A549 (cell line): ENCODE measurements around the gene TAPBPL.

Source experiments
- CHD2 ChIP-seq: fragments of 150-350 bp; IDR thresholded peaks from 2 replicates; pipeline ENCODE4 v1.6.1; 2014; ENCODE audit warnings: low read length; ENCODE audit not compliant: partially characterized antibody
- CTCF ChIP-seq: fragments of >200 bp; sonication (Bioruptor Twin); formaldehyde crosslinking; IDR thresholded peaks from 3 replicates; pipeline ENCODE4 v1.5.1; 2016
- EP300 ChIP-seq, 2 experiments: fragments of >200 bp; sonication (Bioruptor Twin); formaldehyde crosslinking; IDR thresholded peaks; 2 replicates in 1 of 2; 3 replicates in 1 of 2; pipeline ENCODE4 v1.6.1; 2016 to 2017
- HEYL ChIP-seq: fragments of 250-450 bp; sonication (Bioruptor Pico); IDR thresholded peaks from 2 replicates; pipeline ENCODE4 v1.8.0; 2021; ENCODE audit warnings: mild to moderate bottlenecking, moderate library complexity
- HOXA7 ChIP-seq: fragments of 250-450 bp; sonication (Bioruptor Pico); IDR thresholded peaks from 2 replicates; pipeline ENCODE4 v1.5.0; 2020; ENCODE audit warnings: mild to moderate bottlenecking, moderate library complexity
- JUN ChIP-seq, 2 experiments: fragments of >200 bp; sonication (Bioruptor Twin); formaldehyde crosslinking; IDR thresholded peaks; 2 replicates in 1 of 2; 3 replicates in 1 of 2; pipeline ENCODE4 v1.6.1; 2016 to 2017
- KDM5A ChIP-seq: fragments of 200-600 bp; sonication (generic); IDR thresholded peaks from 2 replicates; pipeline ENCODE4 v1.6.1; 2016; ENCODE audit warnings: antibody characterized with exemption, mild to moderate bottlenecking
- POLR2A ChIP-seq: IDR thresholded peaks from 2 replicates; pipeline ENCODE4 v1.6.1; 2012; ENCODE audit warnings: mild to moderate bottlenecking, low read length
- REST ChIP-seq: fragments of 200-600 bp; sonication (generic); IDR thresholded peaks from 2 replicates; pipeline ENCODE4 v1.6.1; 2016; ENCODE audit warnings: antibody characterized with exemption, mild to moderate bottlenecking, moderate library complexity
- SMC3 ChIP-seq: fragments of >200 bp; sonication (Bioruptor Twin); formaldehyde crosslinking; IDR thresholded peaks from 3 replicates; pipeline ENCODE4 v1.6.1; 2018; ENCODE audit warnings: inconsistent platforms
- TFCP2L1 ChIP-seq: fragments of 250-450 bp; sonication (Bioruptor Pico); IDR thresholded peaks from 2 replicates; pipeline ENCODE4 v1.5.0; 2021; ENCODE audit warnings: mild to moderate bottlenecking

GRCh38 chr12:6450091-6450868, 1.6 kb upstream of the TAPBPL start:
- TF ChIP-seq CTCF (no peak), POLR2A (no peak), EP300 (IDR thresholded peaks at IDR 0.05) (no peak), SMC3 (no peak), TFCP2L1 (CRISPR knock-in tag) (no peak), KDM5A (no peak), HEYL (CRISPR knock-in tag) (no peak), CHD2 (no peak), HOXA7 (CRISPR knock-in tag) (no peak), REST (no peak), JUN (IDR thresholded peaks at IDR 0.05) (no peak)
